ENCODE results near the gene SMG9. TPM values are rescaled to one million over a fixed set of nuclear protein-coding genes. Genes with fewer than 3 reads are reported as not detected.

The SMG9 gene
- total RNA-seq, 2 experiments from 2014 or later: 34.7 to 38.2 TPM

- Histone ChIP-seq H3K27ac (ENCODE audit: low read depth in 1 of 2, low read length in 2 of 2) (no peak overlapping the region), H3K4me1 (ENCODE audit: insufficient read depth, low read length) (no peaks in the 10 kb centered on the region), H3K4me3 (ENCODE audit: low read length) (no peak overlapping the region), H3K36me3 (ENCODE audit: insufficient read depth, low read length) (no peaks in the 10 kb centered on the region), H3K9me3 (ENCODE audit: control insufficient read depth in 1 of 2, insufficient read depth in 1 of 2, low read length in 2 of 2) (peaks cover 11 to 18% of the 10 kb centered on the region in 2 experiments), H3K27me3 (ENCODE audit: control insufficient read depth in 1 of 2, insufficient read depth in 2 of 2, low read length in 2 of 2) (no peaks in the 10 kb centered on the region)
- ChIA-PET CTCF (no interaction called here), POLR2A (no interaction called here)
- DNase-seq: no peak
- Mint-ChIP-seq H3K9me3 (peaks cover 6% of the 10 kb centered on the region), H3K36me3 (ENCODE audit: low read depth) (no peaks in the 10 kb centered on the region), H3K27me3 (peaks cover 22% of the 10 kb centered on the region), H3K27ac (no peak overlapping the region), H3K4me3 (no peak overlapping the region), H3K4me1 (ENCODE audit: low read depth) (no peaks in the 10 kb centered on the region)
- intact Hi-C loops (cut with DNase I, micrococcal nuclease): no loop called here
- ATAC-seq (ENCODE audit: poor library complexity): no peak
- TF ChIP-seq, protein P1, sequence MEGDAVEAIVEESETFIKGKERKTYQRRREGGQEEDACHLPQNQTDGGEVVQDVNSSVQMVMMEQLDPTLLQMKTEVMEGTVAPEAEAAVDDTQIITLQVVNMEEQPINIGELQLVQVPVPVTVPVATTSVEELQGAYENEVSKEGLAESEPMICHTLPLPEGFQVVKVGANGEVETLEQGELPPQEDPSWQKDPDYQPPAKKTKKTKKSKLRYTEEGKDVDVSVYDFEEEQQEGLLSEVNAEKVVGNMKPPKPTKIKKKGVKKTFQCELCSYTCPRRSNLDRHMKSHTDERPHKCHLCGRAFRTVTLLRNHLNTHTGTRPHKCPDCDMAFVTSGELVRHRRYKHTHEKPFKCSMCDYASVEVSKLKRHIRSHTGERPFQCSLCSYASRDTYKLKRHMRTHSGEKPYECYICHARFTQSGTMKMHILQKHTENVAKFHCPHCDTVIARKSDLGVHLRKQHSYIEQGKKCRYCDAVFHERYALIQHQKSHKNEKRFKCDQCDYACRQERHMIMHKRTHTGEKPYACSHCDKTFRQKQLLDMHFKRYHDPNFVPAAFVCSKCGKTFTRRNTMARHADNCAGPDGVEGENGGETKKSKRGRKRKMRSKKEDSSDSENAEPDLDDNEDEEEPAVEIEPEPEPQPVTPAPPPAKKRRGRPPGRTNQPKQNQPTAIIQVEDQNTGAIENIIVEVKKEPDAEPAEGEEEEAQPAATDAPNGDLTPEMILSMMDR (IDR thresholded peaks at IDR 0.05): no peak
Observed at GRCh38 chr19:43692385-43692784, 62.4 kb downstream of the SMG9 start.

DNA sequence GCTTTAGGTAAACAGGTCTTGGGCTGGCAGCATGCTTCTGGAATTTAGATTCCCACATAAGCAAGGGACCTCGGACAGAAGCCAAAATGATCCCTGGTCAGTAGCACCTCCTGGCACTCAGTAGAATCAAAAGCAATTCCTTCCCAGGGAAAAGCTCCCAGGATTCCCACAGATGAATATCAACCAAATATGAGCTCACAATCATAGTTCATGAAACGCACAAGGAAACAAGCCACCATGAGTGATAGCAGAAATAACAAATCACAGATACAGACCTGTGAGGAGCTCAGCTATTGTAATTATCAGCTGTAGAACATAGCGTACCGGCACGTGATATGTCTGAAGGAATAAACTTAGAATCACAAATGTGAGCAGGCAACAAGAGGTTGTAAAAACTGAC lies 63.0 kb downstream of the SMG9 start:
- H3K9me3 Mint-ChIP-seq: peaks cover 6% of the 10 kb centered on the region
- H3K27ac Mint-ChIP-seq: no peak overlapping the region
- no peak overlapping the region for H3K27ac ChIP-seq (ENCODE audit: low read depth in 1 of 2, low read length in 2 of 2)
- H3K27me3 ChIP-seq (ENCODE audit: control insufficient read depth in 1 of 2, insufficient read depth in 2 of 2, low read length in 2 of 2): no peaks in the 10 kb centered on the region
- ATAC-seq (ENCODE audit: poor library complexity) (no peak), DNase-seq (no peak)
- H3K4me1 Mint-ChIP-seq (ENCODE audit: low read depth): no peaks in the 10 kb centered on the region
- H3K4me3 ChIP-seq (ENCODE audit: low read length): no peak overlapping the region
- H3K36me3 Mint-ChIP-seq (ENCODE audit: low read depth): no peaks in the 10 kb centered on the region
- H3K36me3 ChIP-seq (ENCODE audit: insufficient read depth, low read length): no peaks in the 10 kb centered on the region
- no peak overlapping the region for H3K4me3 Mint-ChIP-seq
- peaks cover 16% of the 10 kb centered on the region for H3K27me3 Mint-ChIP-seq
- no peaks in the 10 kb centered on the region for H3K4me1 ChIP-seq (ENCODE audit: insufficient read depth, low read length)
- ChIA-PET POLR2A (no interaction called here), CTCF (no interaction called here)
- intact Hi-C loops (cut with DNase I, micrococcal nuclease): no loop called here
- TF ChIP-seq, protein P1 (IDR thresholded peaks at IDR 0.05): no peak
- peaks cover 11 to 18% of the 10 kb centered on the region in 2 experiments for H3K9me3 ChIP-seq (ENCODE audit: control insufficient read depth in 1 of 2, insufficient read depth in 1 of 2, low read length in 2 of 2)

- Mint-ChIP-seq H3K36me3 (ENCODE audit: low read depth) (no peaks in the 10 kb centered on the region), H3K27me3 (peaks cover 16% of the 10 kb centered on the region), H3K27ac (no peak overlapping the region), H3K4me1 (ENCODE audit: low read depth) (no peaks in the 10 kb centered on the region), H3K4me3 (no peak overlapping the region), H3K9me3 (peaks cover 4% of the 10 kb centered on the region)
- H3K4me3 ChIP-seq (ENCODE audit: low read length): no peak overlapping the region
- intact Hi-C loops (cut with DNase I, micrococcal nuclease): no loop called here
- no peaks in the 10 kb centered on the region for H3K27me3 ChIP-seq (ENCODE audit: control insufficient read depth in 1 of 2, insufficient read depth in 2 of 2, low read length in 2 of 2)
- CTCF ChIA-PET: no interaction called here
- TF ChIP-seq, protein P1 (IDR thresholded peaks at IDR 0.05): no peak
- ATAC-seq (ENCODE audit: poor library complexity) (no peak), DNase-seq (no peak)
- POLR2A ChIA-PET: no interaction called here
- no peaks in the 10 kb centered on the region for H3K36me3 ChIP-seq (ENCODE audit: insufficient read depth, low read length)
- H3K4me1 ChIP-seq (ENCODE audit: insufficient read depth, low read length): no peaks in the 10 kb centered on the region
- H3K9me3 ChIP-seq (ENCODE audit: control insufficient read depth in 1 of 2, insufficient read depth in 1 of 2, low read length in 2 of 2): peaks cover 11 to 18% of the 10 kb centered on the region in 2 experiments
- no peak overlapping the region for H3K27ac ChIP-seq (ENCODE audit: low read depth in 1 of 2, low read length in 2 of 2)
Observed at GRCh38 chr19:43690890-43691289, 63.9 kb downstream of the SMG9 start.

All from CD4-positive, alpha-beta T cell (primary cell).